ENCODE data around the gene PLK3.
"Not testable (repeated sequence)": the region's sequence is repeated elsewhere in the genome, so short reads cannot be mapped to it uniquely, and the experiment has no call there.

Gene PLK3

GRCh38 chr1:44828003-44828651, 27.9 kb downstream of the PLK3 start:
- DNase-seq: no peak

GRCh38 chr1:44828841-44829440, 28.8 kb downstream of the PLK3 start:
- DNase-seq: no peak

GRCh38 chr1:44829506-44830384, 29.6 kb downstream of the PLK3 start:
- DNase-seq: peak in 3 of 4 experiments; percentile 41 to 50 (median 44)

GRCh38 chr1:44830900-44831304, 30.7 kb downstream of the PLK3 start:
- DNase-seq: no peak

GRCh38 chr1:44831516-44831915, 31.3 kb downstream of the PLK3 start:
- DNase-seq: no peak

- DNase-seq: no peak
Observed at GRCh38 chr1:44832056-44832705, 32.0 kb downstream of the PLK3 start.

GRCh38 chr1:44834328-44834727, 34.2 kb downstream of the PLK3 start:
- no peak for DNase-seq

GRCh38 chr1:44835738-44836675, 35.8 kb downstream of the PLK3 start:
- peak; percentile 89 to 93 (median 90) for DNase-seq

GRCh38 chr1:44838294-44838693, 38.1 kb downstream of the PLK3 start:
- DNase-seq: not testable (repeated sequence)

GRCh38 chr1:44839576-44839975, 39.4 kb downstream of the PLK3 start:
- no peak for DNase-seq

GRCh38 chr1:44842486-44842861, 42.3 kb downstream of the PLK3 start:
- DNase-seq: no peak

- DNase-seq: peak in 3 of 4 experiments; percentile 34 to 64 (median 59)
Observed at GRCh38 chr1:44842862-44843655, 42.9 kb downstream of the PLK3 start, which contains the start of gene PTCH2. Gene PTCH2 (minus strand): TSS chr1:44843253. CDS start chr1:44842932, 321 bp downstream.

- DNase-seq: no peak
Observed at GRCh38 chr1:44846985-44847384, 46.8 kb downstream of the PLK3 start.

- DNase-seq: no peak
Observed at GRCh38 chr1:44847845-44848244, 47.7 kb downstream of the PLK3 start.

- no peak for DNase-seq
Observed at GRCh38 chr1:44848456-44849181, 48.4 kb downstream of the PLK3 start.

- DNase-seq: no peak
Observed at GRCh38 chr1:44849575-44850132, 49.5 kb downstream of the PLK3 start.

GRCh38 chr1:44851308-44851707, 51.1 kb downstream of the PLK3 start:
- DNase-seq: no peak

- DNase-seq: no peak
Observed at GRCh38 chr1:44853201-44853600, 53.0 kb downstream of the PLK3 start.

GRCh38 chr1:44854970-44855369, 54.8 kb downstream of the PLK3 start:
- DNase-seq: peak; percentile 27 to 67 (median 60)

All from suppressor macrophage (primary cell).